LoVo (cell line): ENCODE data around the gene FHAD1.
"Not testable (repeated sequence)": the region's sequence is repeated elsewhere in the genome, so short reads cannot be mapped to it uniquely, and the experiment has no call there.

Source experiments
- DNase-seq: peaks from one replicate; pipeline ENCODE4 v3.0.0-alpha.2; 2016; ENCODE audit warnings: low spot score

FHAD1 gene

DNA sequence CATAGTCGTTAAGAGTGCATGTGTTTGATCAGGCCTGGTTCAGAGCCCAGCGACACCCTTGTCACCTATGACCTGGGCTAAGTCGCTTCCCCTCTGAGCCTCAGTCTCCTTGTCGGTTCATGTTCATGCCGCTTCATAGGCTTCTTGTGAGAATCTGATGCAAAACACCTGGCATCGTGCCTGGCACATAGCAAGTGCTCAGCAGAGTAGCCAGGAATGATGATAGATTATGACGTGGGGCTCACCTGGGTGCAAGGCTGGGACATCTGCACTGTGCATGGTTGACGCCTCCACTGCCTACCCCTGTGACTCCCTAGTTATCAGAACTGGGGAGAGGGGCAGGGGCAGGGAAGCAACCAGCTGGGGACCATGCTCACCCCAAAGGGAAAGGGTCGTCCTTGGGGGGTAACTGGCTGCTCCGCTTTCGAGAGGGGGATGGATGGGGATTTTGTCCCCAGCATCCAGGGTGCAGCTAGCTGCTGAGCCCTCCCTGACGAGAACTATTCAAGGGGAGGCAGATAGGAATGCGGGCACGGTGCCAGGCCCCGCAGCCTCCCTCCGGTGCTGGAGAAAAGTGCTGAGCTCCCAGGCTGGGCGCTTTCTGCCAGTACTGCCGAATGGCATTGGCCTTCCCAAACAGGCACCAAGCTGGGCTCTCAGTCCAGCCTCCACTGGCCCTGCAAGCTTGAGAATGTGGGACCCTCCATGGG, 171.9 kb downstream of the FHAD1 start:
- no peak for DNase-seq

DNA sequence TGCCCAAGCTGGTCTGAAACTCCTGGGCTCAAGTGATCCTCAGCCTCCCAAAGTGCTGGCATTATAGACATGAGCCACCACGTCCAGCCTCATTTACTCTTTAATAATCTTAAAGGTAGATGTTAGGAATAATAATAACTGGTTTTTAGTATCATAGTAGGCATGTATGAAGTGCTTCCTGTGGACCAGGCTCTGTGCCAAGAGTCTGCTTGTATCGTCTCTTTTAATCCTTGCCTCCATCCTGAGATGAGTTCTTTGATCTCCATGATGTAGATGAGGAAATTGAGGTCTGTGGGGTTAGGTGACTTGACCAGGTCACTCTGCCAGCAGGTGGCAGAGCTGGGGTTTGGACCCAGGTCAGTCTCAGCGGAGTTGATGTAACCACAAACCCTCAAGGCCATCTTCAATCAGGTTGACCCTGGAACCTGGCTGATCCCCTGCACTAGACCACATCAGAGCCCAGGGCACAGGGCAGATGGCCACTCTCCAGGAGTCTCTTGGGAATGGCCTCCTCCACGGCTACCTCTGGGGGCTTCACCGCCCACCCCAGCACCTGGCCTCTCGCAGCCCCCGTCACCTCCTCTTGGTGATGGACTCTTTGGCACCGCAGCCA, 173.9 kb downstream of the FHAD1 start:
- DNase-seq: no peak

DNA sequence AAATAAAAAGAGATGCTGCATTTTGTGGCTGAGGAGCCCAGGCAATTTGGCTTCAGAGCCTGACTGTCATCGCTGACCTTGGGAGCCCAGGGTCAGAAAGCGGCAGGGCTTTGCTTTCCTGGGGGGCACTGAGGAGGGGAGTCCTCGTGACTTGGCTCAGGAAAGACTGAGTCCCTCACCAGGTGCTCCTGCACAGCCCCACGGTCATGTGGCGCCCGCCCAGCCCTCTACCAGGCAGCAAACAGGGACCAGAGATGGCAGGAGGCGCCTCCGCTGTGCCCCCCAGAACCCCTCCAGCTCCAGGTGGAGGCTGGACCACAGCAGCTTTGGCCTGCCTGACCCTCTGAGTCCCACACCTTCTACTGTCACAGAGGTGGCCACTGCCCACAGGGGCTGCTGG, 175.8 kb downstream of the FHAD1 start:
- no peak for DNase-seq

DNA sequence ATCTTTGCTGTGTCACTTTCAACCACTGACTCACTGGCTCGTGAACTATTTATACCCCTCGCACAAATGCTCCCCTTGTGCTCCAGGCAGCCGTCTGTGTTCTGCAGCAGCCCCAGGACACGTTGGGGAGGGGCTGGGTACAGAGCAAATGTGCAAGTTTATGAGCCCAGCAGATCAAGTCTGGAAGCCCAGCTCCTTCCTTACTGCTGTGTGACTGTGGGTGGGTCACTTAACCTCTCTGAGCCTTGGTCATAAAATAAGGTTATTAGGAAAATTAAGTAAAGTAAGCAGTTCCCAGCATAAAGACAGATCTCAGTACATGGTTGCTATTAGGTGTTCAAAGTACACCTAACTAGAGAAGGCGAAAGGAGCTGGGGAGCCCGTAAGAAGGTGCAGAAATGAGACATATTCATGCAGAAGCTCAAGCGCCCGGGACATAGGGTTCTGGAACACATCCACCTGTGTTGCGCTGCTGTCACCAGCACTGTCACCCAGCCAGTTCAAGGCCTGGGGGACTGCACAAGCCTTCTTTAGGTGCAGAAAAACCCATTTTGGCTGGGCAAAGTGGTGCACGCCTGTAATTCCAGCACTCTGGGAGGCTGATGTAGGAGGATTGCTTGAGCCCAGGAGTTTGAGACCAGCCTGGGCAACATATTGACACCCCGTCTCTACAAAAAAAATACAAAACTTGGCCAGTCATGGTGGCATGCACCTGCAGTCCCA, 176.5 kb downstream of the FHAD1 start:
- no peak for DNase-seq

DNA sequence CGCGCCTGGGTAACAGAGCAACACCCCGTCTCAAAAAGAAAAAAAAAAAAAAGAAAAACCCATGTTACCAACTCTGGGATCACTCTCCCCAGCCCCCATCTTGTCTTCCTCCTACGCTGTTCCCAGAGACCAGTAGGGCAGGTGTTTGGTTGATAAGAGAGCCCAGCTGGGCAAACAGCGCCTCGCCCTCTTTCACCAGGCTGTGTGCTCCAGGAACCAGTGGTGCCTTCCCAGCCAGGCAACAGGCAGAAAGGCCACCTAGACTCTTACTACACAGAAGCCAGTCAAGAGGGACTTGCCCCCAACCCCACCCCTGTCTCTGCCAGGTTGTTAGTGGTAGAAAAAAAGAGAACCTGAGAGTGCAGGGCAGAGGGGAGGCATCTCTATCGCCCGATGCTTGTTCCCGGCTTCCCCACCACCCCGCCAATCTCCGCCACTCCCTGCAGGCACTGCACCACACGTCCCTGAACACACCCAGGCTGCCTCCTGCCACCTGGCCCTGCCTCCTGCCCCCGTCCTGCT, 177.2 kb downstream of the FHAD1 start:
- DNase-seq: peak; percentile 33

GRCh38 chr1:15424981-15425380, 178.0 kb downstream of the FHAD1 start:
- DNase-seq: no peak

GRCh38 chr1:15425521-15425920, 178.5 kb downstream of the FHAD1 start:
- no peak for DNase-seq

GRCh38 chr1:15425958-15426357, 178.9 kb downstream of the FHAD1 start:
- DNase-seq: no peak

GRCh38 chr1:15426492-15427279, 179.7 kb downstream of the FHAD1 start:
- no peak for DNase-seq

DNA sequence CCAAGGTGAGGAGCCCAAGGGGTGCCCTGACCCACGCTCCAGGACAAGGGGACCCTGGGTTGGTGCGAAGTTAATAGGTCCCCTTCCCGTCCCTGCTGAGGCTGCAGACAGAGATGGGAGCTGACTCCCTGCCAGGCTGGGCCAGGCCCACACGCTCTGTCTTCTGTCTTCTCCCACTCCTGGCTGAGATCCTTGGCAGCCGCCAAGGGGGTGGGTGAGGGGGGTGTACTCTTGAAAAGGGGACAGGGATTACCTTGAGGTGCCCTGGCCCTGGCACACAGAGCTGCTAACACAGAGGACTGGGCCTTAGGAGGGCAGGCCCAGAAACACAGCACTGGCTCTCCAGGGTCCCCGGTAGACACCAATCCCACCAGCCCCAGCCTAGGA, 180.2 kb downstream of the FHAD1 start:
- no peak for DNase-seq

DNA sequence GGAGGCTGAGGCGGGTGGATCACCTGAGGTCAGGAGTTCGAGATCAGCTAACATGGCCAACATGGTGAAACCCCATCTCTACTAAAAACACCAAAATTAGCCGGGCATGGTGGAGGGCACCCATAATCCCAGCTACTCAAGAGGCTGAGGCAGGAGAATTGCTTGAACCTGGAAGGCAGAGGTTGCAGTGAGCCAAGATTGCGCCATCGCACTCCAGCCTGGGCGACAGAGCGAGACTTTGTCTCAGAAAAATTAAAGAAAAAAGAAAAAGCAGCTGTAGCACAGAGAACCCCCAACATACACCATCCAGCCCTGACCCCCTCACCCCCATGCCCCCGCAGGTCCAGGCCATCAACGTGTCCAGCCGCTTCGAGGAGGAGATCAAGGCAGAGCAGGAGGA, 181.2 kb downstream of the FHAD1 start:
- not testable (repeated sequence) for DNase-seq

DNA sequence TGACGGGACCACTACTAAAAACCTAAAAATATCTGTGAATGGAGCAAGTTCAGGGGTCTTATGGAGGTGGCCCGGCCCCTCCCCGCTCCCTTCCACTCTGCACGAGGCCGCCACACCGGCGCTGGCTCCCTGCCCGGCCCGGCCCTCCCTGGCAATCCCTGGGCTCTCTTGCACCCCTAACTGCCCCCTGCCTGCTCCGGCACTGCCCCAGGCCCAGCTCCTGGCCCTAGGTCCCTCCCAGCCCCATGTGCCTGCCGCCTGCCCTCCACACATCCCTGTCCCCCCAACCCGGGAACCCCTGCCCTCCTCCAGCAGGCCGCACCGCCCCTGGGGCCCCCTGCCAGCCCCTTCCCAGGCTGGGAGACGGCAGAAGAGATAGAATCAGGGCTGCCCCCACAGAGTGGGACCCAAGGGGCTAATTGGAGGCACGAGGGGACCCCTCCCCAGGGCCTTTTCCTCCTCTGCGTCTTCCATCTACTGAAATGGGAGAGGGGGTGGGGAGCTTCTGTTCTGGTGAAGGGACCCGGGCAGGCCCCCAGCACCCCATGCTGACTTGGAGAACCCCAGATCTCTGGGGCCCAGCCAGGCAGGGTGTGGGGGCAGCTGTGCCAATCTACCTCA, 181.9 kb downstream of the FHAD1 start:
- DNase-seq: no peak

DNA sequence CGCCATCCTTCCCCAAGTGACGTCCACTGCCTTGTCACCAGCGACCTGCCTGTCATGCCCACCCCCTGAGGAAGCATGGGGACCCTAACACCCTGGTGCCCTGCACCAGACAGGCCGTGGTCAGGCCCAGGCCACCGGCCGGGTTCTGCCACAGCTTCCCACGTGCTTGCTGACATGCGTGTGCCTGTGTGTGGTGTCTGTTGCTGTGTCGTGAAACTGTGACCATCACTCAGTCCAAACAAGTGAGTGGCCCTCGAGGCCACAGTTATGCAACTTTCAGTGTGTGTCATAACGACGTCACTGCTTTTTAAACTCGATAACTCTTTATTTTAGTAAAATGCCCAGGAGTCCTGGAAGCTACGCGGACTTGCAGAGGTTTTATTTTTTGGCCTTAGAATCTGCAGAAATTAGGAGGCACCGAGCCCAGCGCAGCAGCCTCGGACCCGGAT, 182.7 kb downstream of the FHAD1 start:
- DNase-seq: no peak

DNA sequence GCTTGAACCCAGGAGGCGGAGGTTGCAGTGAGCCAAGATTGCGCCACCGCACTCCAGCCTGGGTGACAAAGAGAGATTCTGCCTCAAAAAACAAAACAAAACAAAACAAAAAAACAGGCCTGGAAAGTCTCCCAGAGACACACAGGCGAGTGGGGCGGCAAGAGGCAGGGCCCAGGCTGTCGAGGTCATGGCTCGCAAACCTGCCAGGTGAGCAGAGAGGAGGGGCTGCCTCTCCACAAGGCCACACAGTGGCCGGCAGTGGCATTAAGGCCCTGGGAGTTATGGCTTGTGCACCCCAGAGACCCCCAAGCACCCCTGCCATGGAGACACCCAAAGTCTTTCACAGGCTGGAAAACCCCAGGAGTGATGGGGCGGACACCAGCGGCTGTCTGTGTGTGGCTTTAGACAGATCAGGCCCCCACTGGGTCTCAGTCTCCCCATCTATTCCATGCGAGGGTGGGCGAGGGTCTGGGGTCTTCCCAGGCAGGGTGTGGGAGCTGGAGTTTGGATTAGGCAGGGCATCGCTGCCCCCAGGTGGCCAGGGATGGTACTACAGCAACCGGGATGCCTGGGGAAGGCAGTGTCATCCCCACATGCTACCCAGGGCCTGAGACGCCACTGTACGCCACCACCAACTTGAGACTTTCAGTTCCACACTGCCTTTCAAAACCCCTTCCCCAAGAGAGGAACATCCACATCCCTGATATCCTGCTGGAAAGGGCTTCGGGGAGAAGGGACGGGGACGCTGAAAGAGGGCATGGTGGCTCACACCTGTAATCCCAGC, 184.0 kb downstream of the FHAD1 start:
- DNase-seq: peak; percentile 35

- no peak for DNase-seq
Observed at GRCh38 chr1:15431571-15431948, 184.5 kb downstream of the FHAD1 start.

GRCh38 chr1:15432324-15432723, 185.3 kb downstream of the FHAD1 start:
- DNase-seq: no peak

GRCh38 chr1:15433471-15433870, 186.4 kb downstream of the FHAD1 start:
- DNase-seq: no peak

GRCh38 chr1:15434739-15435138, 187.7 kb downstream of the FHAD1 start:
- not testable (repeated sequence) for DNase-seq

DNA sequence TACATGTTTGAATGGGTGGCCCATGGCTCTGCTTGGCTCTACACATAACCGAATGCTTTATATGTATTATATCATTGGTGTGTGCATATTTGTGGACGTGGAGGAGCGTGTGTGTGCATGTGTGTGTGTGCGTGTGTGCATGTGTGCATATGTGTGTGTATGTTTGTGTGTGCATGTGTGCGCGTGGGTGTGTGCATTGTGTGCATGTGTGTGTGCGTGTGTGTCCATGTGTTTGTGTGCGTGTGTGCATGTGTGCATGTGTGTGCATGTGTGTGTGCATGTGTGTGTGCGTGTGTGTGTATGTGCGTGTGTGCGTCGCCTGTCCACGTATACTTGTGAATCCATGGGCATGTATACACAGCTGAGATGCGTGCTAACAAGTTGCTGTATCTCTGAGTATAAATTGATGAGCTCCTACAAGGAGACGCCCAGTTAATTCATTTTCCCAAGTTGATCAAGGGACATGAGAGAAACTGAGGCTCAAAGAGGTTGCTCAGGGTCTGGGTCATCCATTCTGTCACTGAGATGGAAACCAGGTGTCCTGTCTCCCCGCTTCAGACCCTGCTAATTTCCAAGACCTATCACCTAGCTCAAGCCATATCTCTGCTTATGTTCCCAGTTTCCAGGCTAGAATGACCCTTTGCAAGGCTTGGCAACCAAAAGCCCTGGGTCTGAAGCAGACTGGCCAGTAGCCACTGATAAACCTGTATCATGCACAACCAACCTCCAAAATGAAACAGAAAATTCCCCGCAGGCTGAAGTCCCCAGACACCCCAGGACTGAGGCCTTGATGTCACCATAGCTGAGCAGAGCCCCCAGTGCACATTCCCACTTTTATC, 188.4 kb downstream of the FHAD1 start:
- no peak for DNase-seq

DNA sequence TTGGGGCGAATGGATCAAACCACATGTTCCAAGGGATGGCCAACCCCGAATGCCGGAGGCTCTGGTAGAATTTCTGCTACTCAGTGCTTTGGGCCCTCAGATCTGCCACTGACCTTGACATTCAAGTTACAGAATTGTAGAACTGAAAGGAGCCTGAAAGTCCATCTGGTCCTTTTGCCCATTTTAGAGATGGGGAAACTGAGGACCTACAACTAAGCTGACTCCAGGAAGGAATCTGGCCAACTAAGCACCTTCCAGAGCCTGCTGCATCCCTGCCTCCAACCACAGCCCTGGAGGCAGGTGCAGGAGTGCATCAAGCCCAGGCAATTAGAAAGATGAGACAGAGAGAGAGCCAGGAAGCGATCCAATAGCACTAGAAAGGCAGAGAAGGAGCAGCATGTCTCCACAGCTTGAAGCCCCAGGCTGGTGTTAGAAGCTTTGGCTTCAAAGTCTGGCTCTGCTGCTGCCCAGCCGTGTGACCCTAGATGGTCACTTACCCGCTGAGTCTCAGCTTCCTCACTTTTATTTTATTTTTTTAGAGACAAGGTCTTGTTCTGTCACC, 189.9 kb downstream of the FHAD1 start:
- DNase-seq: no peak
